WTC11 (cell line): Measurements from ENCODE around the gene MOB3C. TPM values are rescaled to one million over a fixed set of nuclear protein-coding genes. Genes with fewer than 3 reads are reported as not detected.

ENCODE experiments used
- ATAC-seq: fragments of 200-7000 bp; cut with Tn5 transposase; 2 replicates; pipeline ENCODE4 v1.10.0; 2021; ENCODE audit warnings: mild to moderate bottlenecking, moderate library complexity
- CTCF ChIA-PET: fragments of 300-600 bp; sonication (Branson Sonifier 250); formaldehyde crosslinking; loops from one replicate; lab custom pipeline; 2021; ENCODE audit warnings: antibody characterized with exemption; lab: Charles Lee
- POLR2A ChIA-PET: fragments of 350-600 bp; sonication (Branson Sonifier 250); formaldehyde crosslinking; loops from one replicate; lab custom pipeline; 2021; ENCODE audit warnings: antibody characterized with exemption; lab: Charles Lee
- DNase-seq: peaks from one replicate; pipeline ENCODE4 v3.0.0; 2021; ENCODE audit warnings: low spot score
- H3K27ac Mint-ChIP-seq: 2 replicates; pipeline ENCODE4 v1.8.0; 2021; ENCODE audit warnings: mixed read lengths
- H3K27me3 Mint-ChIP-seq: 2 replicates; pipeline ENCODE4 v1.8.0; 2021; ENCODE audit warnings: low read depth, mild to moderate bottlenecking, moderate library complexity, mixed read lengths
- H3K36me3 Mint-ChIP-seq: 2 replicates; pipeline ENCODE4 v1.8.0; 2021; ENCODE audit warnings: mixed read lengths
- H3K4me1 Mint-ChIP-seq: 2 replicates; pipeline ENCODE4 v1.8.0; 2022; ENCODE audit warnings: mixed read lengths
- H3K4me3 Mint-ChIP-seq: 2 replicates; pipeline ENCODE4 v1.8.0; 2021; ENCODE audit warnings: mild to moderate bottlenecking, moderate library complexity, mixed read lengths
- H3K9me3 Mint-ChIP-seq: 2 replicates; pipeline ENCODE4 v1.8.0; 2021; ENCODE audit warnings: mixed read lengths
- CBFB ChIP-seq: sonication (generic); formaldehyde crosslinking; IDR thresholded peaks from 2 replicates; pipeline ENCODE4 v1.8.1; 2022; ENCODE audit warnings: mild to moderate bottlenecking, low read depth, missing genetic modification reagents
- CDX4 ChIP-seq: fragments of 250-450 bp; sonication (Bioruptor Pico); IDR thresholded peaks from 2 replicates; pipeline ENCODE4 v1.9.0; 2021; ENCODE audit warnings: moderate library complexity, mild to moderate bottlenecking, inconsistent platforms, borderline replicate concordance
- CREM ChIP-seq: sonication (generic); formaldehyde crosslinking; IDR thresholded peaks from 2 replicates; pipeline ENCODE4 v1.8.1; 2022; ENCODE audit warnings: mild to moderate bottlenecking, missing genetic modification reagents, moderate library complexity
- CTCF ChIP-seq: fragments of 200-600 bp; IDR thresholded peaks from 2 replicates; pipeline ENCODE4 v1.8.0; 2022; ENCODE audit warnings: antibody characterized with exemption
- E2F4 ChIP-seq: sonication (generic); formaldehyde crosslinking; IDR thresholded peaks from 2 replicates; pipeline ENCODE4 v1.8.1; 2022; ENCODE audit warnings: low read depth, mild to moderate bottlenecking, moderate library complexity, missing genetic modification reagents, borderline replicate concordance
- ELF4 ChIP-seq: sonication (generic); formaldehyde crosslinking; IDR thresholded peaks from 2 replicates; pipeline ENCODE4 v1.8.1; 2022; ENCODE audit warnings: low read depth, mild to moderate bottlenecking, moderate library complexity, missing genetic modification reagents
- ERG ChIP-seq: fragments of 250-450 bp; sonication (Bioruptor Pico); IDR thresholded peaks from 2 replicates; pipeline ENCODE4 v1.8.0; 2021; ENCODE audit warnings: mild to moderate bottlenecking
- ESRRA ChIP-seq: sonication (generic); formaldehyde crosslinking; IDR thresholded peaks from 2 replicates; pipeline ENCODE4 v1.8.1; 2022; ENCODE audit warnings: mild to moderate bottlenecking, missing genetic modification reagents, borderline replicate concordance
- ETV6 ChIP-seq: sonication (generic); formaldehyde crosslinking; IDR thresholded peaks from 2 replicates; pipeline ENCODE4 v1.8.1; 2022; ENCODE audit warnings: mild to moderate bottlenecking, missing genetic modification reagents
- FOXP4 ChIP-seq: sonication (generic); formaldehyde crosslinking; IDR thresholded peaks from 2 replicates; pipeline ENCODE4 v1.8.0; 2022; ENCODE audit warnings: mild to moderate bottlenecking, missing genetic modification reagents
- IRF1 ChIP-seq: sonication (generic); formaldehyde crosslinking; IDR thresholded peaks from 2 replicates; pipeline ENCODE4 v1.8.0; 2023; ENCODE audit warnings: missing genetic modification reagents
- MAX ChIP-seq: sonication (generic); formaldehyde crosslinking; IDR thresholded peaks from 2 replicates; pipeline ENCODE4 v1.8.0; 2022; ENCODE audit warnings: mild to moderate bottlenecking, missing genetic modification reagents
- NR2C2 ChIP-seq: sonication (generic); formaldehyde crosslinking; IDR thresholded peaks from 2 replicates; pipeline ENCODE4 v1.8.0; 2022; ENCODE audit warnings: mild to moderate bottlenecking, missing genetic modification reagents
- TP53 ChIP-seq: sonication (generic); formaldehyde crosslinking; IDR thresholded peaks from 2 replicates; pipeline ENCODE4 v1.8.1; 2023; ENCODE audit warnings: mild to moderate bottlenecking, missing genetic modification reagents
- ZBTB21 ChIP-seq: sonication (generic); formaldehyde crosslinking; IDR thresholded peaks from 2 replicates; pipeline ENCODE4 v1.8.1; 2023; ENCODE audit warnings: mild to moderate bottlenecking, missing genetic modification reagents, borderline replicate concordance
- ZNF281 ChIP-seq: sonication (generic); formaldehyde crosslinking; IDR thresholded peaks from 2 replicates; pipeline ENCODE4 v1.8.0; 2023; ENCODE audit warnings: mild to moderate bottlenecking, missing genetic modification reagents
- total RNA-seq: library from RNA; stranded (reverse); gene quantifications from 3 replicates; pipeline ENCODE4 v1.2.3, GENCODE V29; 2021

The MOB3C gene
- total RNA-seq, 1 experiment from 2014 or later: 3.1 TPM

GRCh38 chr1:46635205-46635604, 18.6 kb upstream of the MOB3C start (continued):
- TF ChIP-seq ZBTB21 (no peak), ETV6 (CRISPR knock-in tag) (no peak), NR2C2 (CRISPR knock-in tag) (no peak), CDX4 (CRISPR knock-in tag) (no peak), IRF1 (CRISPR knock-in tag) (no peak), ERG (CRISPR knock-in tag) (no peak), CBFB (CRISPR knock-in tag) (no peak), MAX (CRISPR knock-in tag) (no peak), CREM (CRISPR knock-in tag) (no peak), FOXP4 (CRISPR knock-in tag) (no peak)

GRCh38 chr1:46630719-46631118, 14.1 kb upstream of the MOB3C start:
- H3K4me3 Mint-ChIP-seq: no peak overlapping the region
- ChIA-PET CTCF (interaction anchor here (0.7 to 1.4 kb wide), 5 partner anchors 8 to 188 kb away, joined by 3 to 8 read pairs (median 3); partner anchors contain the start of gene MKNK1), POLR2A (no interaction called here)
- TF ChIP-seq E2F4 (CRISPR knock-in tag): no peak
- no peak for TF ChIP-seq CBFB (CRISPR knock-in tag)
- no peak for TF ChIP-seq ZNF281 (CRISPR knock-in tag)
- TF ChIP-seq ELF4 (CRISPR knock-in tag): no peak
- no peak for TF ChIP-seq TP53 (CRISPR knock-in tag)
- TF ChIP-seq CTCF: no peak
- TF ChIP-seq ESRRA (CRISPR knock-in tag): no peak
- H3K9me3 Mint-ChIP-seq: no peaks in the 10 kb centered on the region
- H3K36me3 Mint-ChIP-seq: peaks cover 6% of the 10 kb centered on the region; the same call in 1 of the 2 replicates
- no peaks in the 10 kb centered on the region for H3K4me1 Mint-ChIP-seq
- ATAC-seq: no peak
- no peak overlapping the region for H3K27ac Mint-ChIP-seq
- H3K27me3 Mint-ChIP-seq: no peaks in the 10 kb centered on the region; the same call in 1 of the 2 replicates
- DNase-seq: no peak
